Left ventricle myocardium inferior (tissue), 1 donor: ENCODE measurements around the gene RBL1. TPM values are rescaled to one million over a fixed set of nuclear protein-coding genes. Genes with fewer than 3 reads are reported as not detected.
"Not testable (repeated sequence)": the region's sequence is repeated elsewhere in the genome, so short reads cannot be mapped to it uniquely, and the experiment has no call there.

Source experiments
- DNase-seq: peaks from one replicate; pipeline ENCODE4 v3.0.0-alpha.2; 2020
- H3K27ac ChIP-seq: fragments of 200-600 bp; replicated peaks from 2 replicates; pipeline ENCODE4 v1.8.0; 2021
- H3K27me3 ChIP-seq: fragments of 200-600 bp; 2 replicates; pipeline ENCODE4 v1.8.0; 2021; ENCODE audit warnings: low read depth
- H3K36me3 ChIP-seq: fragments of 200-600 bp; 2 replicates; pipeline ENCODE4 v1.8.0; 2021
- H3K4me1 ChIP-seq: fragments of 200-600 bp; 2 replicates; pipeline ENCODE4 v1.8.0; 2021
- H3K4me3 ChIP-seq: fragments of 200-600 bp; 2 replicates; pipeline ENCODE4 v1.8.0; 2021; ENCODE audit warnings: mild to moderate bottlenecking, moderate library complexity
- H3K9me3 ChIP-seq: fragments of 200-600 bp; replicated peaks from 2 replicates; pipeline ENCODE4 v1.8.0; 2021
- intact Hi-C: fragments of 100-400 bp; cut with micrococcal nuclease; formaldehyde crosslinking; loops from one replicate; pipeline ENCODE4 v1.11.0; 2022
- total RNA-seq: library from RNA; stranded (reverse); fragmentation: NEBNext Ultra II Directional; extraction: Animal tissue kit (Norgen Biotek cat#: 25700); gene quantifications from one replicate; pipeline ENCODE4 v1.2.1, GENCODE V29; 2021
- TF ChIP-seq, protein P1 (sequence below): fragments of 200-600 bp; IDR thresholded peaks from 2 replicates; pipeline ENCODE4 v1.8.0; 2021; ENCODE audit warnings: antibody characterized with exemption, mild to moderate bottlenecking, borderline replicate concordance
- donor health status: DM: no; HTN: yes; CAD: no; lungs with severe emphysema.

Gene RBL1
- total RNA-seq, 1 donor from 2014 or later = 4.7 TPM

DNA sequence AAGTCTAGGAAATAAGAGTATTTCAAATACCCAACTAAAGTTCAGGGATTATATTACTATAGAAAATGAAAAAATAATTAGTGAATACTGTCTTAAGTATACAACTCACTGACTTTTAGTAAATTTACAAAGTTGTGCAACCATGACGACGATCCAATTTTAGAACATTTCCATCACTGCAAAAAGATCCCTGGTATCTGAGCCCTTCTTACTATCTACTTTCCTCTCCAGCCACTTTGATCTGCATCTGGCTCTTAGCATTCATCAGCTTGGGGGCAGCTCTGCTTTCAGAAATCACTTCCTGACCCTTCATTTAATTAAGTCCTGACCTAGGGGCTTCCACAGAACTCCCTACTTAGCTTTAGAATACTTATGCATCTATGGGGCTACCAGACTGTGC lies 38.2 kb upstream of the RBL1 start:
- no peak overlapping the region for H3K4me3 ChIP-seq
- peaks cover 11% of the 10 kb centered on the region for H3K4me1 ChIP-seq
- DNase-seq = no peak
- TF ChIP-seq, protein P1, sequence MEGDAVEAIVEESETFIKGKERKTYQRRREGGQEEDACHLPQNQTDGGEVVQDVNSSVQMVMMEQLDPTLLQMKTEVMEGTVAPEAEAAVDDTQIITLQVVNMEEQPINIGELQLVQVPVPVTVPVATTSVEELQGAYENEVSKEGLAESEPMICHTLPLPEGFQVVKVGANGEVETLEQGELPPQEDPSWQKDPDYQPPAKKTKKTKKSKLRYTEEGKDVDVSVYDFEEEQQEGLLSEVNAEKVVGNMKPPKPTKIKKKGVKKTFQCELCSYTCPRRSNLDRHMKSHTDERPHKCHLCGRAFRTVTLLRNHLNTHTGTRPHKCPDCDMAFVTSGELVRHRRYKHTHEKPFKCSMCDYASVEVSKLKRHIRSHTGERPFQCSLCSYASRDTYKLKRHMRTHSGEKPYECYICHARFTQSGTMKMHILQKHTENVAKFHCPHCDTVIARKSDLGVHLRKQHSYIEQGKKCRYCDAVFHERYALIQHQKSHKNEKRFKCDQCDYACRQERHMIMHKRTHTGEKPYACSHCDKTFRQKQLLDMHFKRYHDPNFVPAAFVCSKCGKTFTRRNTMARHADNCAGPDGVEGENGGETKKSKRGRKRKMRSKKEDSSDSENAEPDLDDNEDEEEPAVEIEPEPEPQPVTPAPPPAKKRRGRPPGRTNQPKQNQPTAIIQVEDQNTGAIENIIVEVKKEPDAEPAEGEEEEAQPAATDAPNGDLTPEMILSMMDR = no peak
- H3K27me3 ChIP-seq = no peaks in the 10 kb centered on the region
- H3K36me3 ChIP-seq = no peaks in the 10 kb centered on the region
- intact Hi-C loops = no loop called here
- no peaks in the 10 kb centered on the region for H3K9me3 ChIP-seq
- no peak overlapping the region for H3K27ac ChIP-seq

DNA sequence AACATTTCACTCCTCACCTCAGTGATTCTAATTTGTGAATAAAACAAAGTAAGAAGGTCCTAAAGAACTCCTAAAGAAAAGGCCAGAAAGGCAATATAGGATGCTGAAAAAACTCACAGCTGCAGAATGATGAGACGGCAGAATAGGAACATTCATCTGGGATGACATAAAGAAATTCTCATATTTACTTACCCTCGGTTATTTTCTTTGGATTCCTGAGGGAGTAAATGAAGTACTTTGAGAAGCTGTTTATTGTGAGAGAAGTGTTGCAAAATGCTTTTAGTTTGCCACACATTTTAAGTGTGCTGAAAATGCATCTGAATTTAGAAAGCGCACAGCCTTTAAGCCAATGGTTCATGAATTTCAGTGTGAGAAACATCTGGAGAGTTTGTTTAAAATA lies 35.7 kb upstream of the RBL1 start:
- Histone ChIP-seq H3K27me3 (no peaks in the 10 kb centered on the region), H3K4me1 (peaks cover 11% of the 10 kb centered on the region), H3K4me3 (no peak overlapping the region), H3K27ac (no peak overlapping the region), H3K36me3 (no peaks in the 10 kb centered on the region), H3K9me3 (no peaks in the 10 kb centered on the region)
- DNase-seq = no peak
- intact Hi-C loops = no loop called here
- TF ChIP-seq, protein P1 = no peak

DNA sequence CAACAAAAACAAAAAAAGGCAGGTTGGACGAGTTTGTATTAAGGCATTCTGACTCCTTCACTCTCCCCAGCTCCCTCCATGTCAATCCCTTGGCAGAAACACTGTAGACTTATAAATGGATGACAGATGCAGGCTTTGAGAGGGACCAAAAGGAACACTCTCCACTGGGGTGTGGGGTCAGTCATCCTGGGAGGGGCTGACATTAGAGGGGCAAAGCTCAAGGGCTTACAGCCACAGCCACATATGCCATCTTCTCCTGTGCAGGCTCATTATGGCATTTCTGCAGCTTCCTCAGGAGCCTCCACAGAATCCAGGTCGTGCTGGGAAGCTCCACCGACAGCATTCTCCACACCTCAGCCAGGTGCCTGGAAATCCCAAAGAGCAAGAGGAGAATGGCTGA lies 33.0 kb upstream of the RBL1 start:
- Histone ChIP-seq H3K4me1 (peaks cover 1% of the 10 kb centered on the region), H3K4me3 (no peak overlapping the region), H3K36me3 (no peaks in the 10 kb centered on the region), H3K27ac (no peak overlapping the region), H3K9me3 (no peaks in the 10 kb centered on the region), H3K27me3 (no peaks in the 10 kb centered on the region)
- intact Hi-C loops = no loop called here
- no peak for DNase-seq
- TF ChIP-seq, protein P1 = no peak

DNA sequence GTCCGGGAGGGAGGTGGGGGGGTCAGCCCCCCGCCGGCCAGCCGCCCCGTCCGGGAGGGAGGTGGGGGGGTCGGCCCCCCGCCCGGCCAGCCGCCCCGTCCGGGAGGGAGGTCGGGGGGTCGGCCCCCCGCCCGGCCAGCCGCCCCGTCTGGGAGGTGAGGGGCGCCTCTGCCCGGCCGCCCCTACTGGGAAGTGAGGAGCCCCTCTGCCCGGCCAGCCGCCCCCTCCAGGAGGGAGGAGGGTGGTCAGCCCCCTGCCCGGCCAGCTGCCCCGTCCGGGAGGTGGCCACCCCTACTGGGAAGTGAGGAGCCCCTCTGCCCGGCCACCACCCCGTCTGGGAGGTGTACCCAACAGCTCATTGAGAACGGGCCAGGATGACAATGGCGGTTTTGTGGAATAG lies 30.5 kb upstream of the RBL1 start:
- H3K27ac ChIP-seq, DNase-seq, H3K4me1 ChIP-seq, H3K36me3 ChIP-seq, intact Hi-C loops, H3K27me3 ChIP-seq, H3K9me3 ChIP-seq, H3K4me3 ChIP-seq: not testable (repeated sequence)

DNA sequence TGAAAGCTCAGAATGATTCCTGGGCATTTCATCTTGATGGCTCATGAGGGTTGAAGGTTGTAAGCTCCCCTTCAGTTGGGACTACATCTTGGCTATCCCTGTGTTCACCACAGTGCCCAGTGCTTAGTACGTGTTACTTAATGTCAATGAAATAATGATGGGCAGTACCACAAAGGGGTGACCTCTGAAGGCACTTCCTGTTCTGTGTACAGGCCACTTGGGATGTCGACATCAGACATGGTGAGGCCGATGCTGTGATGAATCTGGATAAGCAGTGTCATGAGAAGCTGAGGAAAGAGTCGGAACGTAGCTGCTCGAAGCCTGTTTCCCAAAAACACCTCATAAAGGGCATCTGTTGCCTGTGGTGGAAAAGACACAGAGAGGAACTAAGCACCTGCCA lies 27.6 kb upstream of the RBL1 start:
- no peaks in the 10 kb centered on the region for H3K27me3 ChIP-seq
- DNase-seq = no peak
- no peak overlapping the region for H3K4me3 ChIP-seq
- intact Hi-C loops = no loop called here
- H3K27ac ChIP-seq = no peak overlapping the region
- TF ChIP-seq, protein P1 = no peak
- H3K9me3 ChIP-seq = no peaks in the 10 kb centered on the region
- no peaks in the 10 kb centered on the region for H3K4me1 ChIP-seq
- H3K36me3 ChIP-seq = no peaks in the 10 kb centered on the region

DNA sequence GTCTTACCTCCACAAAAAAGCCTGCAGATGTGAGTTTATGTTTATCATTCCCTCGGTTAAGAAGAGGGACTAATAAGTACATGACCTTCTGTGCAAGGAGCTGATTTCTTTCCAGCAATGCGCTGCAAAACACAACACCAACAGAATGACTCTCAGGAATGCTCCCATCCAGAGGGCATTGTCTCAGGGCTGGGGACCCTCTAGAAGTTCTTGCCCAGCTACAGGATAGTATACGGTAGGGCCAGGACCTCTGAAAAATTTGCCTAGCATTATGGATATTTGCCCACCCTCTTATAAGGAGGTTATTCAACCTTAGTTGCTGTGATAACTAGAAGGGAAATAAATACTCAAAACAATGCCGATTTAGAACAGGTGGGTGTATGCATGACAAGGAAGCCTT lies 24.7 kb upstream of the RBL1 start:
- H3K4me3 ChIP-seq = no peak overlapping the region
- H3K27me3 ChIP-seq = no peaks in the 10 kb centered on the region
- H3K27ac ChIP-seq = no peak overlapping the region
- no peaks in the 10 kb centered on the region for H3K36me3 ChIP-seq
- no peaks in the 10 kb centered on the region for H3K4me1 ChIP-seq
- DNase-seq = no peak
- TF ChIP-seq, protein P1 = no peak
- no peaks in the 10 kb centered on the region for H3K9me3 ChIP-seq
- intact Hi-C loops = no loop called here
